Measurements from ENCODE around the gene TRMT2A.

- TF ChIP-seq POLR2A (IDR thresholded peaks at IDR 0.05; ENCODE audit: low read depth, low read length) (no peak), POLR2AphosphoS5 (IDR thresholded peaks at IDR 0.05; ENCODE audit: low read depth, low read length) (no peak)
These were observed 48.4 kb downstream of the TRMT2A start for GRCh38 chr22:20068640-20069039.

Measured in GM12892 (cell line).